ENCODE measurements around the gene CELF3. TPM values are rescaled to one million over a fixed set of nuclear protein-coding genes. Genes with fewer than 3 reads are reported as not detected.

Gene CELF3
- total RNA-seq, 1 experiment from 2014 or later, result 0.42 TPM

DNA sequence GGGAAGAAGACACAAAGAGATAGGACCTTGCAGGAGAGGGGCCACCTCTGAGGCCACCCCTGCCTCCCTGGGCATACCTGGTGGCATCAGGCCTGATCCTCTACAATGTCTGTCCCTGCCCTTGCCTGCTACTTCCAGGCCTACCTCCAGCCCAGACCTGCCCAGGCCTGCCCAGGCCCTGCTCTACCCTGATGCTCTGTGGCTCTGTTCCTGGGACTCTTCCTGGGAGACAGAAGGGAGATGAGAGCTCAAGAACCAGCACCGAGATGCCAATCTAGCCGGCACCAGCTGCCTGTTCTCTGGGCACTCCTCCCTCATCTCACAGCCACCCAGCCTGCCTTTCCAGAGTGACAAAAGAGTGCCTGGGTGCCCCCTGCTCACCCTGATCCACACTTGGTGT, 2.7 kb downstream of the CELF3 start:
- CTCF ChIA-PET, result interaction anchor here (1.1 to 3.9 kb wide), 2 partner anchors 8 to 20 kb away, joined by 6 to 48 read pairs; no protein-coding TSS in a partner anchor
- TF ChIP-seq, protein P1, sequence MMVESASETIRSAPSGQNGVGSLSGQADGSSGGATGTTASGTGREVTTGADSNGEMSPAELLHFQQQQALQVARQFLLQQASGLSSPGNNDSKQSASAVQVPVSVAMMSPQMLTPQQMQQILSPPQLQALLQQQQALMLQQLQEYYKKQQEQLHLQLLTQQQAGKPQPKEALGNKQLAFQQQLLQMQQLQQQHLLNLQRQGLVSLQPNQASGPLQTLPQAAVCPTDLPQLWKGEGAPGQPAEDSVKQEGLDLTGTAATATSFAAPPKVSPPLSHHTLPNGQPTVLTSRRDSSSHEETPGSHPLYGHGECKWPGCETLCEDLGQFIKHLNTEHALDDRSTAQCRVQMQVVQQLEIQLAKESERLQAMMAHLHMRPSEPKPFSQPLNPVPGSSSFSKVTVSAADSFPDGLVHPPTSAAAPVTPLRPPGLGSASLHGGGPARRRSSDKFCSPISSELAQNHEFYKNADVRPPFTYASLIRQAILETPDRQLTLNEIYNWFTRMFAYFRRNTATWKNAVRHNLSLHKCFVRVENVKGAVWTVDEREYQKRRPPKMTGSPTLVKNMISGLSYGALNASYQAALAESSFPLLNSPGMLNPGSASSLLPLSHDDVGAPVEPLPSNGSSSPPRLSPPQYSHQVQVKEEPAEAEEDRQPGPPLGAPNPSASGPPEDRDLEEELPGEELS (CRISPR knock-in tag; IDR thresholded peaks at IDR 0.05), result no peak
- TF ChIP-seq ESRRA (CRISPR knock-in tag; IDR thresholded peaks at IDR 0.05; ENCODE audit: borderline replicate concordance) (no peak), FOXJ3 (CRISPR knock-in tag; IDR thresholded peaks at IDR 0.05; ENCODE audit: borderline replicate concordance) (no peak), ZNF671 (CRISPR knock-in tag; IDR thresholded peaks at IDR 0.05) (no peak), GTF2I (CRISPR knock-in tag; conservative IDR thresholded peaks at IDR 0.05) (no peak), TEAD1 (CRISPR knock-in tag; IDR thresholded peaks at IDR 0.05) (no peak), USF1 (CRISPR knock-in tag; IDR thresholded peaks at IDR 0.05) (no peak), SMAD4 (CRISPR knock-in tag; IDR thresholded peaks at IDR 0.05) (no peak), ZMAT4 (CRISPR knock-in tag; IDR thresholded peaks at IDR 0.05) (no peak), CREB1 (CRISPR knock-in tag; IDR thresholded peaks at IDR 0.05) (no peak), JUN (CRISPR knock-in tag; IDR thresholded peaks at IDR 0.05) (no peak)
- TF ChIP-seq, protein P2, sequence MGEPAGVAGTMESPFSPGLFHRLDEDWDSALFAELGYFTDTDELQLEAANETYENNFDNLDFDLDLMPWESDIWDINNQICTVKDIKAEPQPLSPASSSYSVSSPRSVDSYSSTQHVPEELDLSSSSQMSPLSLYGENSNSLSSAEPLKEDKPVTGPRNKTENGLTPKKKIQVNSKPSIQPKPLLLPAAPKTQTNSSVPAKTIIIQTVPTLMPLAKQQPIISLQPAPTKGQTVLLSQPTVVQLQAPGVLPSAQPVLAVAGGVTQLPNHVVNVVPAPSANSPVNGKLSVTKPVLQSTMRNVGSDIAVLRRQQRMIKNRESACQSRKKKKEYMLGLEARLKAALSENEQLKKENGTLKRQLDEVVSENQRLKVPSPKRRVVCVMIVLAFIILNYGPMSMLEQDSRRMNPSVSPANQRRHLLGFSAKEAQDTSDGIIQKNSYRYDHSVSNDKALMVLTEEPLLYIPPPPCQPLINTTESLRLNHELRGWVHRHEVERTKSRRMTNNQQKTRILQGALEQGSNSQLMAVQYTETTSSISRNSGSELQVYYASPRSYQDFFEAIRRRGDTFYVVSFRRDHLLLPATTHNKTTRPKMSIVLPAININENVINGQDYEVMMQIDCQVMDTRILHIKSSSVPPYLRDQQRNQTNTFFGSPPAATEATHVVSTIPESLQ (CRISPR knock-in tag; IDR thresholded peaks at IDR 0.05), result no peak
- TF ChIP-seq, protein P3, sequence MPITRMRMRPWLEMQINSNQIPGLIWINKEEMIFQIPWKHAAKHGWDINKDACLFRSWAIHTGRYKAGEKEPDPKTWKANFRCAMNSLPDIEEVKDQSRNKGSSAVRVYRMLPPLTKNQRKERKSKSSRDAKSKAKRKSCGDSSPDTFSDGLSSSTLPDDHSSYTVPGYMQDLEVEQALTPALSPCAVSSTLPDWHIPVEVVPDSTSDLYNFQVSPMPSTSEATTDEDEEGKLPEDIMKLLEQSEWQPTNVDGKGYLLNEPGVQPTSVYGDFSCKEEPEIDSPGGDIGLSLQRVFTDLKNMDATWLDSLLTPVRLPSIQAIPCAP (CRISPR knock-in tag; IDR thresholded peaks at IDR 0.05), result no peak
- Mint-ChIP-seq H3K36me3 (no peaks in the 10 kb centered on the region), H3K9me3 (no peaks in the 10 kb centered on the region), H3K4me3 (no peak overlapping the region), H3K4me1 (peaks cover 21% of the 10 kb centered on the region), H3K27ac (no peak overlapping the region), H3K27me3 (ENCODE audit: low read depth) (peaks cover 34% of the 10 kb centered on the region)
- POLR2A ChIA-PET, result no interaction called here
- no peak for ATAC-seq
- no peak for DNase-seq (ENCODE audit: low spot score)

DNA sequence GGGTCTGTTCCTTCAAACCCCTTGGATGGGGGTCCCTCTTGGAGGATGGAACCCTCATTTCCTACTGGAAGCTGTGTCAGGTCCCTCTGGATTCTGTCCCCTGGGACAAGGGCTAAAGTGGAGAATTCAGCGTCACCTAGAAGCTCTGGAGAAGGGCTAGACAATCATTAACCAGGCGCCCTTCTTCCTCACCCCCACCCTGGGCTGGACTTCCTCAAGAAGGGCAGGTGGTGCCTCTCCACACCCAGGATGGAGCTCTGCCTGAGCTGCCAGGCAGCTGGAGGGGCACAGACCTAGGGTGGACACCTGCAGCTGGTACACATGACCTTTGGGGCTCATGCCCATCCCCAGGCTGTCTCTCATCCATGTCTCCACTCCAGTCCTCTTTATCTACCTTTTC, 3.6 kb downstream of the CELF3 start:
- no peaks in the 10 kb centered on the region for H3K9me3 Mint-ChIP-seq
- peaks cover 26% of the 10 kb centered on the region for H3K27me3 Mint-ChIP-seq (ENCODE audit: low read depth)
- ATAC-seq, result no peak
- no peaks in the 10 kb centered on the region for H3K36me3 Mint-ChIP-seq
- DNase-seq (ENCODE audit: low spot score), result no peak
- ChIA-PET CTCF (interaction anchor here (0.6 kb wide), 1 partner anchor 416 kb away, joined by 3 read pairs; no protein-coding TSS in a partner anchor), POLR2A (no interaction called here)
- no peak overlapping the region for H3K27ac Mint-ChIP-seq
- no peak for TF ChIP-seq FOXP1 (CRISPR knock-in tag; IDR thresholded peaks at IDR 0.05; ENCODE audit: borderline replicate concordance)
- TF ChIP-seq KAT7 (CRISPR knock-in tag; IDR thresholded peaks at IDR 0.05; ENCODE audit: borderline replicate concordance), result no peak
- TF ChIP-seq, protein P4, sequence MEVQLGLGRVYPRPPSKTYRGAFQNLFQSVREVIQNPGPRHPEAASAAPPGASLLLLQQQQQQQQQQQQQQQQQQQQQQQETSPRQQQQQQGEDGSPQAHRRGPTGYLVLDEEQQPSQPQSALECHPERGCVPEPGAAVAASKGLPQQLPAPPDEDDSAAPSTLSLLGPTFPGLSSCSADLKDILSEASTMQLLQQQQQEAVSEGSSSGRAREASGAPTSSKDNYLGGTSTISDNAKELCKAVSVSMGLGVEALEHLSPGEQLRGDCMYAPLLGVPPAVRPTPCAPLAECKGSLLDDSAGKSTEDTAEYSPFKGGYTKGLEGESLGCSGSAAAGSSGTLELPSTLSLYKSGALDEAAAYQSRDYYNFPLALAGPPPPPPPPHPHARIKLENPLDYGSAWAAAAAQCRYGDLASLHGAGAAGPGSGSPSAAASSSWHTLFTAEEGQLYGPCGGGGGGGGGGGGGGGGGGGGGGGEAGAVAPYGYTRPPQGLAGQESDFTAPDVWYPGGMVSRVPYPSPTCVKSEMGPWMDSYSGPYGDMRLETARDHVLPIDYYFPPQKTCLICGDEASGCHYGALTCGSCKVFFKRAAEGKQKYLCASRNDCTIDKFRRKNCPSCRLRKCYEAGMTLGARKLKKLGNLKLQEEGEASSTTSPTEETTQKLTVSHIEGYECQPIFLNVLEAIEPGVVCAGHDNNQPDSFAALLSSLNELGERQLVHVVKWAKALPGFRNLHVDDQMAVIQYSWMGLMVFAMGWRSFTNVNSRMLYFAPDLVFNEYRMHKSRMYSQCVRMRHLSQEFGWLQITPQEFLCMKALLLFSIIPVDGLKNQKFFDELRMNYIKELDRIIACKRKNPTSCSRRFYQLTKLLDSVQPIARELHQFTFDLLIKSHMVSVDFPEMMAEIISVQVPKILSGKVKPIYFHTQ (CRISPR knock-in tag; IDR thresholded peaks at IDR 0.05), result no peak
- TF ChIP-seq NFATC4 (CRISPR knock-in tag; IDR thresholded peaks at IDR 0.05), result no peak
- no peak for TF ChIP-seq CTCF (IDR thresholded peaks at IDR 0.05)
- TF ChIP-seq SOX15 (CRISPR knock-in tag; IDR thresholded peaks at IDR 0.05), result no peak
- TF ChIP-seq, protein P3 (CRISPR knock-in tag; IDR thresholded peaks at IDR 0.05), result no peak
- TF ChIP-seq MYBL2 (CRISPR knock-in tag; IDR thresholded peaks at IDR 0.05), result no peak
- no peak for TF ChIP-seq EMX1 (CRISPR knock-in tag; IDR thresholded peaks at IDR 0.05)
- peaks cover 21% of the 10 kb centered on the region for H3K4me1 Mint-ChIP-seq
- H3K4me3 Mint-ChIP-seq, result no peak overlapping the region
